IMR-90 (cell line): ENCODE results near the gene MYCBP2. TPM values are rescaled to one million over a fixed set of nuclear protein-coding genes. Genes with fewer than 3 reads are reported as not detected.

ENCODE experiments used
- ATAC-seq: fragments of 200-7000 bp; cut with Tn5 transposase; 2 replicates; pipeline ENCODE4 v1.9.1; 2020; ENCODE audit warnings: low read depth, mild to moderate bottlenecking, moderate library complexity
- BruUV-seq: library from RNA; stranded (reverse); fragments of 400-500 nt; replicated peaks from 2 replicates; lab custom pipeline; 2021; lab: Mats Ljungman, UMichigan
- CTCF ChIA-PET: fragments of 300-600 bp; formaldehyde crosslinking; extraction: SDS; loops from one replicate; lab custom pipeline; 2021; ENCODE audit warnings: antibody characterized with exemption; lab: Yijun Ruan, JAX
- POLR2A ChIA-PET: fragments of 300-600 bp; sonication (Branson Sonifier 250); formaldehyde crosslinking; loops from one replicate; lab custom pipeline; 2022; ENCODE audit warnings: antibody characterized with exemption; ENCODE audit not compliant: unreplicated experiment; lab: Charles Lee
- DNase-seq: peaks from one replicate; pipeline ENCODE4 v3.0.0; 2013
- H2AFZ ChIP-seq: replicated peaks from 2 replicates; pipeline ENCODE3; 2013; ENCODE audit warnings: low read length, mild to moderate bottlenecking; ENCODE audit not compliant: poor library complexity
- H2AK5ac ChIP-seq: 2 replicates; pipeline ENCODE4 v1.6.1; 2013; ENCODE audit warnings: low read depth, low read length, inconsistent platforms
- H2AK9ac ChIP-seq: replicated peaks from 2 replicates; pipeline ENCODE3; 2013; ENCODE audit warnings: mild to moderate bottlenecking, low read depth, low read length, moderate library complexity; ENCODE audit not compliant: poor library complexity
- H2BK120ac ChIP-seq: 2 replicates; pipeline ENCODE4 v1.6.1; 2013; ENCODE audit warnings: low read depth, low read length, inconsistent platforms
- H2BK15ac ChIP-seq: 3 replicates; pipeline ENCODE4 v1.6.1; 2013; ENCODE audit warnings: low read depth, low read length, inconsistent platforms
- H2BK20ac ChIP-seq: 2 replicates; pipeline ENCODE4 v1.6.1; 2013; ENCODE audit warnings: low read depth, mild to moderate bottlenecking, inconsistent platforms, low read length, moderate library complexity
- H2BK5ac ChIP-seq: 2 replicates; pipeline ENCODE4 v1.6.1; 2013; ENCODE audit warnings: mild to moderate bottlenecking, low read depth, low read length, inconsistent platforms; ENCODE audit not compliant: poor library complexity, severe bottlenecking
- H3K14ac ChIP-seq: replicated peaks from 2 replicates; pipeline ENCODE4 v1.6.1; 2013; ENCODE audit warnings: low read depth, low read length, inconsistent platforms
- H3K18ac ChIP-seq: 2 replicates; pipeline ENCODE4 v1.6.1; 2013; ENCODE audit warnings: low read depth, low read length, control low read depth
- H3K23ac ChIP-seq: 2 replicates; pipeline ENCODE4 v1.6.1; 2013; ENCODE audit warnings: low read depth, low read length, inconsistent platforms
- H3K27ac ChIP-seq: 2 replicates; pipeline ENCODE4 v1.5.1; 2013; ENCODE audit warnings: mild to moderate bottlenecking, control low read depth, low read length; ENCODE audit not compliant: insufficient read depth
- H3K27me3 ChIP-seq: 2 replicates; pipeline ENCODE4 v1.6.1; 2013; ENCODE audit warnings: low read length; ENCODE audit not compliant: control insufficient read depth, insufficient read depth
- H3K36me3 ChIP-seq: 2 replicates; pipeline ENCODE4 v1.6.1; 2013; ENCODE audit warnings: low read length, mixed read lengths; ENCODE audit not compliant: control insufficient read depth, insufficient read depth
- H3K4ac ChIP-seq: 2 replicates; pipeline ENCODE4 v1.6.1; 2013; ENCODE audit warnings: low read depth, low read length, inconsistent platforms
- H3K4me1 ChIP-seq: 2 replicates; pipeline ENCODE4 v1.6.1; 2013; ENCODE audit warnings: low read length, mixed read lengths; ENCODE audit not compliant: control insufficient read depth, insufficient read depth
- H3K4me2 ChIP-seq: 2 replicates; pipeline ENCODE4 v1.6.1; 2013; ENCODE audit warnings: low read depth, mild to moderate bottlenecking, control low read depth, low read length, moderate library complexity
- H3K4me3 ChIP-seq: 2 replicates; pipeline ENCODE4 v1.5.1; 2013; ENCODE audit warnings: low read depth, mild to moderate bottlenecking, control low read depth, low read length, moderate library complexity; ENCODE audit not compliant: insufficient read depth
- H3K56ac ChIP-seq: 2 replicates; pipeline ENCODE4 v1.6.1; 2013; ENCODE audit warnings: low read length, inconsistent platforms; ENCODE audit not compliant: insufficient read depth; ENCODE audit errors: extremely low read depth
- H3K79me1 ChIP-seq, 2 experiments: 2 replicates each; pipeline ENCODE4 v1.6.1; 2013; ENCODE audit warnings: low read length in 2 of 2, inconsistent platforms in 1 of 2, low read depth in 1 of 2
- H3K9ac ChIP-seq: 2 replicates; pipeline ENCODE4 v1.6.1; 2013; ENCODE audit warnings: low read depth, low read length, control low read depth
- H3K9me1 ChIP-seq: 2 replicates; pipeline ENCODE4 v1.6.1; 2013; ENCODE audit warnings: low read length, inconsistent platforms; ENCODE audit not compliant: insufficient read depth
- H3K9me3 ChIP-seq: 2 replicates; pipeline ENCODE4 v1.6.1; 2013; ENCODE audit warnings: low read length; ENCODE audit not compliant: control insufficient read depth, insufficient read depth
- H4K20me1 ChIP-seq: 2 replicates; pipeline ENCODE4 v1.6.1; 2013; ENCODE audit warnings: low read length, inconsistent platforms; ENCODE audit not compliant: insufficient read depth
- H4K5ac ChIP-seq: 2 replicates; pipeline ENCODE4 v1.6.1; 2013; ENCODE audit warnings: mild to moderate bottlenecking, low read depth, low read length, control low read depth
- H4K8ac ChIP-seq, 2 experiments: 2 replicates each; pipeline ENCODE4 v1.6.1; 2013; ENCODE audit warnings: low read depth in 2 of 2, low read length in 2 of 2, control low read depth in 1 of 2, inconsistent platforms in 1 of 2
- H4K91ac ChIP-seq: 2 replicates; pipeline ENCODE4 v1.6.1; 2013; ENCODE audit warnings: low read depth, low read length, inconsistent platforms; ENCODE audit not compliant: insufficient read depth
- CEBPB ChIP-seq: IDR thresholded peaks from 2 replicates; pipeline ENCODE4 v1.6.1; 2012; ENCODE audit warnings: low read depth, low read length, improper control_type of control experiment
- MAZ ChIP-seq: IDR thresholded peaks from 2 replicates; pipeline ENCODE4 v1.6.1; 2012; ENCODE audit warnings: low read depth, mild to moderate bottlenecking, low read length, improper control_type of control experiment, moderate library complexity, borderline replicate concordance
- RFX5 ChIP-seq: IDR thresholded peaks from 2 replicates; pipeline ENCODE4 v1.8.0; 2012; ENCODE audit warnings: low read depth, mild to moderate bottlenecking, low read length, moderate library complexity
- dilution Hi-C: fragments of 300-500 bp; cut with HindIII; formaldehyde crosslinking; loops from one replicate; pipeline ENCODE4 v1.14.3; 2018; ENCODE audit warnings: low sequenced_read_pairs; ENCODE audit not compliant: unreplicated experiment
- in situ Hi-C: fragments of 300-500 bp; cut with MboI; formaldehyde crosslinking; loops from 3 replicates; pipeline ENCODE4 v1.14.3; 2019; ENCODE audit warnings: low sequenced_read_pairs, inconsistent platforms, mixed read lengths
- intact Hi-C: fragments of 100-400 bp; cut with micrococcal nuclease; formaldehyde crosslinking; loops from 2 replicates; pipeline ENCODE4 v1.10.0; 2022
- polyA plus RNA-seq, 3 experiments: library from polyadenylated mRNA; depleted of rRNA; stranded (reverse); fragments of >200 nt; gene quantifications; 2 replicates each; pipeline ENCODE4 v1.2.3, GENCODE V29; 2012; ENCODE audit warnings: low replicate concordance in 1 of 3
- total RNA-seq: library from RNA; depleted of rRNA; stranded (reverse); fragments of >200 nt; gene quantifications from 2 replicates; pipeline ENCODE4 v1.2.3, GENCODE V29; 2012

The MYCBP2 gene
- total and polyA plus RNA-seq, 2 of the 4 experiments (the other 2 are of a cell fraction) = 20.1 to 43.2 TPM

GRCh38 chr13:77305266-77305665 lies 21.6 kb downstream of the MYCBP2 start:
- no peak overlapping the region for H3K14ac ChIP-seq
- in situ Hi-C loops = no loop called here
- no peak; the same call in 1 of the 2 replicates for ATAC-seq
- no peak overlapping the region for H3K4me3 ChIP-seq
- no peak overlapping the region for H2BK5ac ChIP-seq
- CTCF ChIA-PET = interaction anchor here (0.6 kb wide), 1 partner anchor 81 kb away, joined by 3 read pairs; no protein-coding TSS in a partner anchor
- H2BK15ac ChIP-seq = no peak overlapping the region
- no peak overlapping the region for H3K9ac ChIP-seq
- H3K27ac ChIP-seq = no peak overlapping the region
- 0 out of 2 replicates have a peak, but pooled peaks cover 4% of the 10 kb centered on the region for H4K20me1 ChIP-seq
- H3K9me1 ChIP-seq = peaks cover 9% of the 10 kb centered on the region; the same call in 1 of the 2 replicates
- H2AK9ac ChIP-seq = no peak overlapping the region
- no peak for DNase-seq
- peaks cover 22 to 51% of the 10 kb centered on the region in 2 experiments for H3K79me1 ChIP-seq
- H3K9me3 ChIP-seq = no peaks in the 10 kb centered on the region
- no TSS peak for BruUV-seq
- TF ChIP-seq CEBPB (no peak), MAZ (no peak), RFX5 (no peak)
- H2BK120ac ChIP-seq = no peak overlapping the region
- H3K56ac ChIP-seq = no peak overlapping the region
- H3K23ac ChIP-seq = no peak overlapping the region
- no peak overlapping the region for H3K4ac ChIP-seq
- H3K18ac ChIP-seq = no peak overlapping the region
- H2BK20ac ChIP-seq = no peak overlapping the region
- no peak overlapping the region for H4K5ac ChIP-seq
- intact Hi-C loops = no loop called here
- dilution Hi-C loops = no loop called here
- H2AK5ac ChIP-seq = no peak overlapping the region
- no peak overlapping the region for H4K8ac ChIP-seq
- H4K91ac ChIP-seq = no peak overlapping the region
- no peak overlapping the region for H2AFZ ChIP-seq
- H3K4me2 ChIP-seq = no peak overlapping the region
- H3K4me1 ChIP-seq = peaks cover 13% of the 10 kb centered on the region
- no peaks in the 10 kb centered on the region for H3K36me3 ChIP-seq
- no peaks in the 10 kb centered on the region for H3K27me3 ChIP-seq
- POLR2A ChIA-PET = no interaction called here
